ENCODE measurements around the gene PPP2R2B.

The PPP2R2B gene

DNA sequence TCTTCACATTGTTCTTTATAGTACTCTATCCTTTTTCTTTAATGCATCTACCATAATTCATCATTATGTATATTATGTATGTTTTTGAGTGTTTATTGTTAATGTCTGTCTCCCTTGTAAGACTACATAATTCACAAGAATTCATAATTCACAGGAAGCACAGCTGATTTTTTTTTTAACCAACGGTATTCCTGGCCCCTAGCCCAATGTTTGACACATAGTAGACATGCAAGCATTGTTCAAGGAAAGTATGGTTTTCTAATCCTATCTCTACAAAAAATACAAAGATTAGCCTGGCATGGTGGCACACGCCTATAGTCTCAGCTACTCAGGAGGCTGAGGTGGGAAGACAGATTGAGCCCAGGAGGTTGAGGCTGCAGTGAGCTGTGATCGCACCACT lies 160.6 kb downstream of the PPP2R2B start:
- no peak overlapping the region for H3K27ac ChIP-seq
- TF ChIP-seq CTCF (conservative IDR thresholded peaks at IDR 0.05): no peak

DNA sequence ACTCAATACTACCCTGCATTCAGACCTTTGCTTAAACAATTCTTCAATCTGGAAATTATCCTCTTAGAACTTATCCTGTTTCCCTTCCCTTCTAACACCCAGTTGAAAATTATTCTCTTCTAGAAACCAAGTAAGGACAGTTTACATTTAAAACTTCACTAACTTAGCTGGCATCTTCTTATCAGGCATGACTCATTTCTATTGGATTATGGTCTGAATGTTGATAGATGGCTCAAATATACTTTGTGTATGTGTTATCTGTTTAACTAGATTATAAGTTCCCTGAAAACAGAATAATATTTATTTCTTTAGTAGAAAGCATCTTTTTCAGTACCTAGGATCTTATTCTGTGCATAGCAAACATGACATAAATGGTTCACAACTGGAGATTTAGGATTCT lies 161.9 kb downstream of the PPP2R2B start:
- TF ChIP-seq CTCF (conservative IDR thresholded peaks at IDR 0.05): no peak
- H3K27ac ChIP-seq: no peak overlapping the region

- TF ChIP-seq CTCF (conservative IDR thresholded peaks at IDR 0.05): no peak
- H3K27ac ChIP-seq: no peak overlapping the region
Observed at GRCh38 chr5:146710348-146710747, 168.2 kb downstream of the PPP2R2B start.

DNA sequence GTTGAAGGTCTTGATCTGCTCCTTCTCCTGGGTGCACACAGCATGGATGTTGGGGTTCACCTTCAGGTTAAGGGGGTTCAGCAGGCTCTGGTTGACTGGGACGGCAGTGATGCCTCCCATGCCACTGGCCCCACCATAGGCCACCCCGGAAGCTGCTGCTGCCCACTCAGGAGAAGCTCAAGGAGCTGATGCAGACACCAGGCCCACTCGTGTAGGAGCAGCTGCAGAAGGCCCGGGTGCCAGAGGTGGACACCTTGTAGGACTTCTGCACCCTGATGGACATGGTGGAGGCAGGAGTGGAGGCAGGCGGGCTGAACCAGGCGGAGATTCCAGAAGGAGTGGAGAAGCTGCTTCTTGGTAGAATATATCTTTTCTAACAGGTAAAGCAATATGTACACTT lies 171.2 kb downstream of the PPP2R2B start:
- TF ChIP-seq CTCF (conservative IDR thresholded peaks at IDR 0.05): no peak
- no peak overlapping the region for H3K27ac ChIP-seq

- H3K27ac ChIP-seq: no peak overlapping the region
- TF ChIP-seq CTCF (conservative IDR thresholded peaks at IDR 0.05): no peak
Observed at GRCh38 chr5:146706321-146706972, 172.1 kb downstream of the PPP2R2B start.

GRCh38 chr5:146704949-146705665 lies 173.4 kb downstream of the PPP2R2B start:
- no peak overlapping the region for H3K27ac ChIP-seq
- TF ChIP-seq CTCF (conservative IDR thresholded peaks at IDR 0.05): no peak

DNA sequence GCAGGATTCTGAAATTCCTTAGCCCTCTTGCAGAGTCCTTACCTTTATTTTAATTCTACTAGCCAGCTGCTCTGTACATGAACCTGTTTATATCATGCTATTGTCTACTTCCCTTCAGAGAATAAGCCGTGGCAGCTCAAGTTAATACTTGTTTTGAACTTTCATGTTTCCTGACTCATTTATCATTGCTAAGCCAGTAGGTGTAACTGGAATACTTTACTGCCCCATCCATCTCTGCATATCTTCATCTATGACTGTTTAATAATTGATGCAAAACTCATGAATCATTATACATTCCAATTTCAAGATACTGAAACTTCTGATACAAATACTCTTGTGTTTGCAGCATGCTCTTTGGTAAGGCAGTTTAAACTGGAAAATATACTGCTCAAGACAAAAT lies 174.7 kb downstream of the PPP2R2B start:
- TF ChIP-seq CTCF (conservative IDR thresholded peaks at IDR 0.05): no peak
- no peak overlapping the region for H3K27ac ChIP-seq

Data from VCaP (cell line).